Tibial nerve (tissue), 4 donors: ENCODE results near the gene CNN1. TPM values are rescaled to one million over a fixed set of nuclear protein-coding genes. Genes with fewer than 3 reads are reported as not detected.
"Not testable (repeated sequence)": the region's sequence is repeated elsewhere in the genome, so short reads cannot be mapped to it uniquely, and the experiment has no call there.

Source experiments
- DNase-seq, 2 donors: peaks; one replicate each; pipeline ENCODE4 v3.0.0-alpha.2; 2019; ENCODE audit warnings: low spot score in 2 of 2
- H3K27ac ChIP-seq, 4 donors: fragments of 200-600 bp; sonication (generic) in 3 of 4; one replicate each; pipeline ENCODE4 v1.5.1; 2017 to 2019; ENCODE audit warnings: mild to moderate bottlenecking in 1 of 4
- H3K27me3 ChIP-seq, 2 donors: fragments of 200-600 bp; sonication (generic) in 1 of 2; one replicate each; pipeline versions ENCODE4 v1.5.1 to v1.6.0; 2017 to 2019
- H3K36me3 ChIP-seq, 3 donors: fragments of 200-600 bp; sonication (generic); one replicate each; pipeline ENCODE4 v1.5.1; 2018 to 2019
- H3K4me1 ChIP-seq, 4 donors: fragments of 200-600 bp; sonication (generic) in 3 of 4; one replicate each; pipeline ENCODE4 v1.5.1; 2017 to 2019
- H3K4me3 ChIP-seq, 4 donors: fragments of 200-600 bp; sonication (generic) in 3 of 4; one replicate each; pipeline ENCODE4 v1.5.1; 2017 to 2019; ENCODE audit warnings: mild to moderate bottlenecking in 1 of 4, moderate library complexity in 1 of 4
- H3K9me3 ChIP-seq, 4 donors: fragments of 200-600 bp; sonication (generic) in 3 of 4; one replicate each; pipeline ENCODE4 v1.5.1; 2017 to 2019
- EP300 ChIP-seq, 2 donors: sonication (generic); formaldehyde crosslinking; IDR thresholded peaks; one replicate each; pipeline ENCODE4 v1.6.1; 2017; ENCODE audit warnings: antibody characterized with exemption in 2 of 2, mild to moderate bottlenecking in 1 of 2
- POLR2A ChIP-seq, 2 donors: fragments of 450-650 bp; IDR thresholded peaks; one replicate each; pipeline ENCODE4 v1.6.1; 2017; ENCODE audit warnings: antibody characterized with exemption in 2 of 2, mild to moderate bottlenecking in 2 of 2, moderate library complexity in 2 of 2
- WGBS, 2 donors: methylation state at CpG; one replicate each; pipeline ENCODE4 v1.1.5; 2018; 5-methylcytosine and 5-hydroxymethylcytosine counted together
- total RNA-seq, 4 donors: library from RNA; depleted of rRNA; stranded (reverse); fragments of >200 nt; gene quantifications; one replicate each; pipeline ENCODE4 v1.1.0, GENCODE V29; 2016
- TF ChIP-seq, protein P1 (sequence below), 5 experiments: fragments of 200-600 bp in 3 of 5; fragments of 450-650 bp in 2 of 5; sonication (generic) in 3 of 5; IDR thresholded peaks; one replicate each; pipeline ENCODE4 v1.5.1; 2016 to 2019; ENCODE audit warnings: antibody characterized with exemption in 5 of 5, mild to moderate bottlenecking in 3 of 5, moderate library complexity in 2 of 5

The CNN1 gene
- total RNA-seq, 4 donors from 2014 or later: 21.3 to 43.3 (median 27.3) TPM

DNA sequence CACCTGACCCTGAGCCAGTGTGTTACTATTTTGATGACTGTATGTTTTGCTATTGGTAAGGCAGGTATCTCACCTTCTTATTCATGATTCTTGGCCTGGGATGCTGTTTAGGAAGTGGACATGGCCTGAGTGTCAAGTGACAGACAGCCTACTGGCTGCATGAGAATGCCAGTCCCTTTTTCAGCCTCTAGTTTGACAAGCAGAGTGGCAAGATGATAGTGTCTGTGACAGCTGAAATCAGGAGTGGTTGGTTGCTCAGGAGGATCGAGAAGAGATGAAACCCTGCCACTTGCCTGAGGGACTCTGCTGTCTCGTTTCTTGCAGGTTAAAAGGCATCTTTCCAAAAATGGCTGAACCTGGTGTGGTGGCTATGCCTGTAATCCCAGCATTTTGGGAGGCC lies 27.5 kb downstream of the CNN1 start:
- no peak overlapping the region for H3K27ac ChIP-seq
- no peaks in the 10 kb centered on the region for H3K4me1 ChIP-seq
- H3K27me3 ChIP-seq: no peaks in the 10 kb centered on the region
- no peaks in the 10 kb centered on the region for H3K36me3 ChIP-seq
- no peak for DNase-seq
- H3K4me3 ChIP-seq: no peak overlapping the region
- 75 to 90% methylated on average over 2 of the region's 2 CpGs for WGBS, 2 donors
- no peak for TF ChIP-seq EP300 (IDR thresholded peaks at IDR 0.05)
- TF ChIP-seq POLR2A (IDR thresholded peaks at IDR 0.05): no peak
- TF ChIP-seq, protein P1, sequence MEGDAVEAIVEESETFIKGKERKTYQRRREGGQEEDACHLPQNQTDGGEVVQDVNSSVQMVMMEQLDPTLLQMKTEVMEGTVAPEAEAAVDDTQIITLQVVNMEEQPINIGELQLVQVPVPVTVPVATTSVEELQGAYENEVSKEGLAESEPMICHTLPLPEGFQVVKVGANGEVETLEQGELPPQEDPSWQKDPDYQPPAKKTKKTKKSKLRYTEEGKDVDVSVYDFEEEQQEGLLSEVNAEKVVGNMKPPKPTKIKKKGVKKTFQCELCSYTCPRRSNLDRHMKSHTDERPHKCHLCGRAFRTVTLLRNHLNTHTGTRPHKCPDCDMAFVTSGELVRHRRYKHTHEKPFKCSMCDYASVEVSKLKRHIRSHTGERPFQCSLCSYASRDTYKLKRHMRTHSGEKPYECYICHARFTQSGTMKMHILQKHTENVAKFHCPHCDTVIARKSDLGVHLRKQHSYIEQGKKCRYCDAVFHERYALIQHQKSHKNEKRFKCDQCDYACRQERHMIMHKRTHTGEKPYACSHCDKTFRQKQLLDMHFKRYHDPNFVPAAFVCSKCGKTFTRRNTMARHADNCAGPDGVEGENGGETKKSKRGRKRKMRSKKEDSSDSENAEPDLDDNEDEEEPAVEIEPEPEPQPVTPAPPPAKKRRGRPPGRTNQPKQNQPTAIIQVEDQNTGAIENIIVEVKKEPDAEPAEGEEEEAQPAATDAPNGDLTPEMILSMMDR (IDR thresholded peaks at IDR 0.05): no peak
- no peaks in the 10 kb centered on the region for H3K9me3 ChIP-seq

DNA sequence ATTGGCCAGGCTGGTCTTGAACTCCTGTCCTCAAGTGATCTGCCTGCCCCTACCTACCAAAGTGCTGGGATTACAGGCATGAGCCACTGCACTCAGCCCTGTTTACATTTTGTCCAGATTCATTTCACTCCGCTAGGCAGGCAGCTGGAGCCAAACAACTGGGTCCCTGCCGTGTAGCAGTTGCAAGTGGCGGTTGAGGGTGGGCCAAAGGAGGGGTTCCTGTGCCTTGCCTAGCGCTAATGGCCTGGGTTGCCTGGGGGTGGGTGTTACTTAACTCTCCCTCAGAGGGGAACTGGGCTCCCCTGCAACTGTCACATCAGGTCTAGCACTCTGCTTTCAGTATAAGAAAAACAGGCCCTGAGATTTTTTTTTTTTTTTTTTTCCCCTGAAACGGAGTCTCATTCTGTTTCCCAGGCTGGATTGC lies 31.4 kb downstream of the CNN1 start:
- Histone ChIP-seq H3K27ac (no peak overlapping the region), H3K27me3 (no peaks in the 10 kb centered on the region), H3K4me3 (no peak overlapping the region), H3K4me1 (no peaks in the 10 kb centered on the region), H3K9me3 (no peaks in the 10 kb centered on the region), H3K36me3 (no peaks in the 10 kb centered on the region)
- 68 to 70% methylated on average over 5 of the region's 5 CpGs for WGBS, 2 donors
- no peak for TF ChIP-seq EP300 (IDR thresholded peaks at IDR 0.05)
- no peak for TF ChIP-seq POLR2A (IDR thresholded peaks at IDR 0.05)
- DNase-seq: no peak

DNA sequence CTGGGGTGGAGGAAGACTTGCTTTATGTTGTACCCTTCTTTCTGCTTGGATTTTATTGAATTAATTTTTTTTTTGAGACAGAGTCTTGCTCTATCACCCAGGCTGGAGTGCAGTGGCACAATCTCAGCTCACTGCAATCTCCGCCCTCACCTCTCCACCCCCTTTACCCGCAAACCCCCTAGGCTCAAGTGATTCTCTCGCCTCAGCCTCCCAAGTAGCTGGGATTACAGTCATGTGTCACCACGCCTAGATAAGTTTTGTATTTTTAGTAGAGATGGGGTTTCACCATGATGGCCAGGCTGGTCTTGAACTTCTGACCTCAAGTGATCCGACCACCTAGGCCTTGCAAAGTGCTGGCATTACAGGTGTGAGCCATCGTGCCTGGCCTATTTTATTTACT lies 34.7 kb downstream of the CNN1 start:
- DNase-seq, H3K36me3 ChIP-seq, H3K27ac ChIP-seq, H3K4me1 ChIP-seq, H3K4me3 ChIP-seq, H3K27me3 ChIP-seq, H3K9me3 ChIP-seq: not testable (repeated sequence)
- 81 to 88% methylated on average over 6 of the region's 6 CpGs for WGBS, 2 donors

DNA sequence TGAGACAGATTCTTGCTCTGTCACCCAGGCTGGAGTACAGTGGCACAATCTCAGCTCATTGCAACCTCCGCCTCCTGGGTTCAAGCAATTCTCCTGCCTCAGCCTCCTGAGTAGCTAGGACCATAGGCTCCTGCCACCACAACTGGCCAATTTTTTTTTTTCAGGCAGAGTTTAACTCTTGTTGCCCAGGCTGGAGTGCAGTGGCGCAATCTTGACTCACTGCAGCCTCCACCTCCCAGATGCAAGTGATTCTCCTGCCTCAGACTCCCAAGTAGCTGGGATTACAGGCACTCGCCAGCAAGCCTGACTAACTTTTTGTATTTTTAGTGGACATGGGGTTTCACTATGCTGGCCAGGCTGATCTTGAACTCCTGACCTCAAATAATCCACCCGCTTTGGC lies 35.1 kb downstream of the CNN1 start:
- H3K4me1 ChIP-seq: peaks cover 0 to 14% (median 6%) of the 10 kb centered on the region in 4 donors
- WGBS, 2 donors: 72 to 86% methylated on average over 4 of the region's 4 CpGs
- H3K27me3 ChIP-seq, DNase-seq, H3K27ac ChIP-seq, H3K9me3 ChIP-seq, H3K4me3 ChIP-seq, H3K36me3 ChIP-seq: not testable (repeated sequence)

DNA sequence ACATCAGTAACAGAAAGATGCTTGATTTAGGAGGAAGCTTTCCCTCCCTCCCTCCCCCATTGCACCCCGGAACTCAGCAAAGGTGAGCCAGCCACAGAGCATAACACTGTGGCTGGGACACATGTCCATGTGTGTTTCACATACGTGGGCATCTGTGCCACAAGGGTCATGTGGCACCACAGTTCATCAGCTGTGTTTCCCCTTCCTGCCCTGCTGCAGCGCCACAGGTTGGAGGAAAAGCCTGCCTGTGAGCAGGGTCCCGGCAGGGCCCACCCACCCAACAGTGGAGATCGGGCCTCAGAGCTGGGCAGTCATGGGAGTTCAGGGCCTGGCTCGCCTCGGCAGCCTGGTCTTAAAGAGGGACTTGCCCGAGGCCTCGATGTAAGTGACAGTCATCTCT lies 36.0 kb downstream of the CNN1 start:
- 82% methylated on average over 8 to 9 of the region's 9 CpGs for WGBS, 2 donors
- H3K27me3 ChIP-seq: peaks cover 0 to 14% of the 10 kb centered on the region in 2 donors
- TF ChIP-seq EP300 (IDR thresholded peaks at IDR 0.05) (no peak), POLR2A (IDR thresholded peaks at IDR 0.05) (no peak)
- TF ChIP-seq, protein P1 (IDR thresholded peaks at IDR 0.05): no peak

DNA sequence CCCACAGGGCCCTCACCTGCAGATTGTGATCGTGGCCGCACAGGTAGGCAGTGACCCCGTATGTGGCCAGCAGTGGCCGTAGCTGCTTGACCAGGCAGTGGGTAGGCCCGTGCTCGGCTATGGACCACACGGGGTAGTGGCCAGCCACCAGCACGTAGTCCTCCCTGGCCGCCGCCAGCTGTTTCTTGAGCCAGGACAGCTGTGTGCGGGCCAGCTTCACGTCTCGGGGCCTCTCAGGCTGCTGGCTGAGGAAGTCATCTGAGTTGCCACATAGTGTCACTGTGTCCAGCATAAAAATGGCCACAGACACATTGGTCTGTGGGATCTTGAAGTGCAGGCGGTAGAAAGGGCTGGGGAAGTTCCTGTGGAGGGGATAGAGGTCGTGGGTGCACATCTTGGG lies 37.6 kb downstream of the CNN1 start:
- DNase-seq: no peak
- Histone ChIP-seq H3K4me1 (peaks cover 0 to 18% (median 12%) of the 10 kb centered on the region in 4 donors), H3K27ac (no peak overlapping the region), H3K9me3 (no peaks in the 10 kb centered on the region), H3K36me3 (no peaks in the 10 kb centered on the region), H3K4me3 (no peak overlapping the region), H3K27me3 (peaks cover 0 to 14% of the 10 kb centered on the region in 2 donors)
- WGBS, 2 donors: 84 to 86% methylated on average over 15 of the region's 15 CpGs
- TF ChIP-seq EP300 (IDR thresholded peaks at IDR 0.05): no peak
- TF ChIP-seq, protein P1 (IDR thresholded peaks at IDR 0.05): no peak
- no peak for TF ChIP-seq POLR2A (IDR thresholded peaks at IDR 0.05)

More for the DNA sequence above, 36.0 kb downstream of the CNN1 start:
- H3K27ac ChIP-seq: no peak overlapping the region
- H3K4me3 ChIP-seq: no peak overlapping the region
- H3K4me1 ChIP-seq: peaks cover 0 to 14% (median 9%) of the 10 kb centered on the region in 4 donors
- DNase-seq: no peak
- H3K36me3 ChIP-seq: no peaks in the 10 kb centered on the region
- H3K9me3 ChIP-seq: no peaks in the 10 kb centered on the region
